ENCODE data around the gene MBLAC1. TPM values are rescaled to one million over a fixed set of nuclear protein-coding genes. Genes with fewer than 3 reads are reported as not detected.

MBLAC1 gene
- total RNA-seq, 1 experiment from 2014 or later = 3.5 TPM

Small RNA genes lying within 50 kb of the gene (microRNA-seq; reads per million reads assigned to microRNA genes)
- gene MIR106B (ENCODE audit: borderline number of aligned reads) = 487 reads per million, percentile 83 among the genes with 10 or more reads in this experiment
- 155 reads per million, percentile 70 among the genes with 10 or more reads in this experiment for gene MIR25 (ENCODE audit: borderline number of aligned reads)
- not detected for gene MIR4658 (ENCODE audit: borderline number of aligned reads)
- 7,379 reads per million, percentile 98 among the genes with 10 or more reads in this experiment for gene MIR93 (ENCODE audit: borderline number of aligned reads)

Other genes starting within 250 kb of the MBLAC1 start
- 0.15 TPM in 1 of 3 replicates, not detected in the others for gene OR2AE1, start 249.9 kb upstream of the MBLAC1 start, total RNA-seq (2021)
- 6.6 to 9.8 TPM (median 9.3 TPM) in 3 replicates for gene TRIM4, start 207.4 kb upstream of the MBLAC1 start, total RNA-seq (2021)
- gene GJC3, start 197.3 kb upstream of the MBLAC1 start, total RNA-seq (2021) = 2.9 to 3.7 TPM (median 3.4 TPM) in 3 replicates
- gene AZGP1, start 150.9 kb upstream of the MBLAC1 start, total RNA-seq (2021) = 1.6 to 2.7 TPM (median 1.8 TPM) in 3 replicates
- 46.6 to 51.8 TPM (median 47.6 TPM) in 3 replicates for gene ZKSCAN1, start 111.4 kb upstream of the MBLAC1 start, total RNA-seq (2021)
- gene ZSCAN21, start 77.2 kb upstream of the MBLAC1 start, total RNA-seq (2021) = 25.5 to 27.2 TPM (median 26.2 TPM) in 3 replicates
- gene ZNF3, start 45.2 kb upstream of the MBLAC1 start, total RNA-seq (2021) = 38.1 to 48.3 TPM (median 39.1 TPM) in 3 replicates
- 118 to 124 TPM (median 119 TPM) in 3 replicates for gene COPS6, start 38.0 kb upstream of the MBLAC1 start, total RNA-seq (2021)
- gene MCM7, start 25.6 kb upstream of the MBLAC1 start, total RNA-seq (2021) = 306 to 351 TPM (median 315 TPM) in 3 replicates
- gene AP4M1, start 25.3 kb upstream of the MBLAC1 start, total RNA-seq (2021) = 16.9 to 18.0 TPM (median 17.4 TPM) in 3 replicates
- gene TAF6, start 7.6 kb upstream of the MBLAC1 start, total RNA-seq (2021) = 121 to 132 TPM (median 122 TPM) in 3 replicates
- 14.3 to 15.1 TPM (median 14.6 TPM) in 3 replicates for gene CNPY4, start 7.3 kb upstream of the MBLAC1 start, total RNA-seq (2021)
- 199 to 235 TPM (median 227 TPM) in 3 replicates for gene LAMTOR4, start 22.0 kb downstream of the MBLAC1 start, total RNA-seq (2021)
- gene TRAPPC14, start 31.8 kb downstream of the MBLAC1 start, total RNA-seq (2021) = 25.0 to 28.0 TPM (median 25.1 TPM) in 3 replicates
- 8.1 to 10.3 TPM (median 8.9 TPM) in 3 replicates for gene GAL3ST4, start 41.6 kb downstream of the MBLAC1 start, total RNA-seq (2021)
- 52.1 to 63.9 TPM (median 63.0 TPM) in 3 replicates for gene GPC2, start 50.4 kb downstream of the MBLAC1 start, total RNA-seq (2021)
- gene STAG3, start 51.0 kb downstream of the MBLAC1 start, total RNA-seq (2021) = 5.2 to 7.6 TPM (median 5.5 TPM) in 3 replicates
- 0.37 to 0.55 TPM in 2 of 3 replicates, not detected in the other for gene PVRIG, start 93.0 kb downstream of the MBLAC1 start, total RNA-seq (2021)
- gene SPDYE3, start 180.7 kb downstream of the MBLAC1 start, total RNA-seq (2021) = not detected in 3 replicates
- gene PILRB, start 231.2 kb downstream of the MBLAC1 start, total RNA-seq (2021) = 30.2 to 35.8 TPM (median 30.7 TPM) in 3 replicates
- 1.8 to 3.2 TPM (median 3.0 TPM) in 3 replicates for gene PILRA, start 246.5 kb downstream of the MBLAC1 start, total RNA-seq (2021)